HepG2 (cell line): Measurements from ENCODE around the gene HNRNPA1. TPM values are rescaled to one million over a fixed set of nuclear protein-coding genes. Genes with fewer than 3 reads are reported as not detected.
A peak's percentile ranks its signal among the peaks of the same experiment; 100 is the strongest.

Experiments used
- CENPBD1 ChIP-seq: sonication (generic); formaldehyde crosslinking; IDR thresholded peaks from 2 replicates; pipeline ENCODE4 v1.8.0; 2022; ENCODE audit warnings: missing genetic modification reagents, low read depth, mild to moderate bottlenecking, borderline replicate concordance
- ESRRA ChIP-seq: sonication (generic); formaldehyde crosslinking; IDR thresholded peaks from 2 replicates; pipeline ENCODE4 v1.5.1; 2020; ENCODE audit warnings: mild to moderate bottlenecking, low read depth, missing genetic modification reagents
- IRF1 ChIP-seq: sonication (generic); formaldehyde crosslinking; IDR thresholded peaks from 2 replicates; pipeline ENCODE4 v1.4.0; 2020; ENCODE audit warnings: low read depth, mild to moderate bottlenecking, missing genetic modification reagents
- JUNB ChIP-seq: sonication (generic); formaldehyde crosslinking; IDR thresholded peaks from 2 replicates; pipeline ENCODE4 v1.8.0; 2022; ENCODE audit warnings: missing genetic modification reagents, mild to moderate bottlenecking, borderline replicate concordance
- MED13 ChIP-seq: sonication (generic); formaldehyde crosslinking; IDR thresholded peaks from 2 replicates; pipeline ENCODE4 v1.5.0; 2020; ENCODE audit warnings: missing genetic modification reagents
- MTERF4 ChIP-seq: sonication (generic); formaldehyde crosslinking; IDR thresholded peaks from 2 replicates; pipeline ENCODE4 v1.8.0; 2023; ENCODE audit warnings: mild to moderate bottlenecking, missing genetic modification reagents
- MXD4 ChIP-seq: IDR thresholded peaks from 2 replicates; pipeline ENCODE4 v1.6.1; 2016; ENCODE audit warnings: mild to moderate bottlenecking, missing biosample characterization, missing genetic modification reagents
- NRL ChIP-seq: sonication (generic); formaldehyde crosslinking; IDR thresholded peaks from 2 replicates; pipeline ENCODE4 v1.5.0; 2020; ENCODE audit warnings: missing genetic modification reagents, mild to moderate bottlenecking, moderate library complexity, borderline replicate concordance
- POLR2A ChIP-seq, 2 experiments: IDR thresholded peaks; 2 replicates each; pipeline ENCODE4 v1.6.1; 2011; ENCODE audit warnings: low read depth in 2 of 2, low read length in 2 of 2, mild to moderate bottlenecking in 1 of 2, moderate library complexity in 1 of 2; ENCODE audit not compliant: insufficient read depth in 1 of 2
- RNF2 ChIP-seq: fragments of 450-650 bp; conservative IDR thresholded peaks from 2 replicates; pipeline ENCODE4 v1.6.1; 2016; ENCODE audit warnings: low read depth
- SMARCC2 ChIP-seq: fragments of 450-650 bp; IDR thresholded peaks from 2 replicates; pipeline ENCODE4 v1.6.1; 2017; ENCODE audit warnings: antibody characterized with exemption, mild to moderate bottlenecking
- YEATS2 ChIP-seq: sonication (generic); formaldehyde crosslinking; IDR thresholded peaks from 2 replicates; pipeline ENCODE4 v1.4.0; 2020; ENCODE audit warnings: missing genetic modification reagents, borderline replicate concordance
- ZBTB38 ChIP-seq: sonication (generic); formaldehyde crosslinking; IDR thresholded peaks from 2 replicates; pipeline ENCODE4 v1.5.1; 2020; ENCODE audit warnings: mild to moderate bottlenecking, missing genetic modification reagents
- ZFP62 ChIP-seq: sonication (generic); formaldehyde crosslinking; IDR thresholded peaks from 2 replicates; pipeline ENCODE4 v1.4.0; 2020; ENCODE audit warnings: missing genetic modification reagents
- ZGPAT ChIP-seq: IDR thresholded peaks from 2 replicates; pipeline ENCODE4 v1.6.1; 2016; ENCODE audit warnings: mild to moderate bottlenecking
- ZMYM2 ChIP-seq: sonication (generic); formaldehyde crosslinking; IDR thresholded peaks from 2 replicates; pipeline ENCODE4 v1.8.0; 2022; ENCODE audit warnings: mild to moderate bottlenecking, missing genetic modification reagents
- ZNF160 ChIP-seq: sonication (generic); formaldehyde crosslinking; IDR thresholded peaks from 2 replicates; pipeline ENCODE4 v1.8.0; 2022; ENCODE audit warnings: mild to moderate bottlenecking, inconsistent platforms, missing genetic modification reagents
- ZNF513 ChIP-seq: sonication (generic); formaldehyde crosslinking; conservative IDR thresholded peaks from 2 replicates; pipeline ENCODE4 v1.5.0; 2020; ENCODE audit warnings: missing genetic modification reagents
- ZNF547 ChIP-seq: sonication (generic); formaldehyde crosslinking; IDR thresholded peaks from 2 replicates; pipeline ENCODE4 v1.5.1; 2020; ENCODE audit warnings: mild to moderate bottlenecking, missing genetic modification reagents
- ZNF563 ChIP-seq: sonication (generic); formaldehyde crosslinking; IDR thresholded peaks from 2 replicates; pipeline ENCODE4 v1.8.0; 2022; ENCODE audit warnings: mild to moderate bottlenecking, moderate library complexity, missing genetic modification reagents
- ZNF576 ChIP-seq: sonication (generic); formaldehyde crosslinking; IDR thresholded peaks from 2 replicates; pipeline ENCODE4 v1.4.0; 2020; ENCODE audit warnings: mild to moderate bottlenecking, missing genetic modification reagents
- ZNF589 ChIP-seq: sonication (generic); formaldehyde crosslinking; conservative IDR thresholded peaks from 2 replicates; pipeline ENCODE4 v1.8.0; 2022; ENCODE audit warnings: mild to moderate bottlenecking, moderate library complexity, missing genetic modification reagents
- ZNF672 ChIP-seq: sonication (generic); formaldehyde crosslinking; IDR thresholded peaks from 2 replicates; pipeline ENCODE4 v1.8.1; 2022; ENCODE audit warnings: missing genetic modification reagents
- ZNF674 ChIP-seq: sonication (generic); formaldehyde crosslinking; IDR thresholded peaks from 2 replicates; pipeline ENCODE4 v1.5.0; 2020; ENCODE audit warnings: low read depth, mild to moderate bottlenecking, missing genetic modification reagents
- ZNF850 ChIP-seq: sonication (generic); formaldehyde crosslinking; conservative IDR thresholded peaks from 2 replicates; pipeline ENCODE4 v1.9.0; 2021; ENCODE audit warnings: mild to moderate bottlenecking, missing genetic modification reagents
- polyA plus RNA-seq, 8 experiments: library from polyadenylated mRNA; depleted of rRNA in 3 of 8; stranded (reverse) in 7 of 8; unstranded in 1 of 8; fragments of >200 nt; fragmentation: Illumina TruSeq in 4 of 8; extraction: Trizol in 4 of 8; gene quantifications; 2 replicates each; pipeline versions ENCODE4 v1.2.1 to v1.2.3, GENCODE V29; 2011 to 2016; ENCODE audit warnings: low read depth in 4 of 8, missing spikeins in 1 of 8, mixed read lengths in 1 of 8; ENCODE audit not compliant: insufficient read depth in 1 of 8
- total RNA-seq, 5 experiments: library from RNA; depleted of rRNA; stranded (reverse); fragments of >200 nt; fragmentation: Illumina TruSeq; extraction: Trizol; gene quantifications; 2 replicates each; pipeline ENCODE4 v1.2.3, GENCODE V29; 2016; ENCODE audit warnings: low read depth in 1 of 5

Gene HNRNPA1
- total and polyA plus RNA-seq, 2 of the 13 experiments (the other 11 are each of a cell fraction or from before 2014, with no cell fraction given) = 535 to 1,820 TPM

GRCh38 chr12:54300732-54301427, 20.4 kb downstream of the HNRNPA1 start, which contains the start of gene NFE2 (continued):
- TF ChIP-seq MTERF4 (no peak), NRL (CRISPR knock-in tag) (peak; percentile 48; the same call in 1 of the 2 replicates), ZNF513 (CRISPR knock-in tag) (no peak), ZNF160 (CRISPR knock-in tag) (no peak), ZNF547 (CRISPR knock-in tag) (no peak), ZGPAT (CRISPR knock-in tag) (no peak), ZNF576 (no peak), MXD4 (0 out of 2 replicates have a peak, but pooled peaks have one; percentile 12), ZNF850 (0 out of 2 replicates have a peak, but pooled peaks have one; percentile 53), SMARCC2 (no peak), ZNF672 (CRISPR knock-in tag) (no peak), IRF1 (CRISPR knock-in tag) (no peak), YEATS2 (CRISPR knock-in tag) (no peak), ESRRA (CRISPR knock-in tag) (no peak), ZMYM2 (CRISPR knock-in tag) (0 out of 2 replicates have a peak, but pooled peaks have one; percentile 42), CENPBD1 (CRISPR knock-in tag) (no peak), ZFP62 (CRISPR knock-in tag) (no peak), POLR2A (IDR thresholded peaks at IDR 0.05; ENCODE audit: insufficient read depth in 1 of 2, low read depth in 2 of 2, low read length in 2 of 2) (peak; percentile 51 to 72), ZBTB38 (CRISPR knock-in tag) (0 out of 2 replicates have a peak, but pooled peaks have one; percentile 49), JUNB (CRISPR knock-in tag) (no peak), ZNF563 (CRISPR knock-in tag) (no peak), ZNF589 (CRISPR knock-in tag) (no peak), RNF2 (no peak), ZNF674 (CRISPR knock-in tag) (no peak), MED13 (CRISPR knock-in tag) (no peak)
